IPS-18c (cell line): ENCODE data around the gene HSPE1.

ENCODE experiments used
- H3K4me3 ChIP-seq: 2 replicates; pipeline ENCODE4 v1.7.0; 2013; ENCODE audit warnings: low read depth, mild to moderate bottlenecking, low read length, moderate library complexity; ENCODE audit not compliant: insufficient read depth
- H3K9me3 ChIP-seq: one replicate; pipeline ENCODE4 v1.6.1; 2013; ENCODE audit warnings: mild to moderate bottlenecking, low read length, moderate library complexity; ENCODE audit not compliant: control insufficient read depth, insufficient read depth

Gene HSPE1

GRCh38 chr2:197495433-197496134 lies 4.6 kb upstream of the HSPE1 start:
- no peaks in the 10 kb centered on the region for H3K9me3 ChIP-seq
- H3K4me3 ChIP-seq, result no peak overlapping the region

GRCh38 chr2:197496695-197497094 lies 3.5 kb upstream of the HSPE1 start:
- no peaks in the 10 kb centered on the region for H3K9me3 ChIP-seq
- H3K4me3 ChIP-seq, result peak overlapping the region; percentile 2; the same call in 1 of the 2 replicates

- peak overlapping the region; percentile 15; the same call in 1 of the 2 replicates for H3K4me3 ChIP-seq
- H3K9me3 ChIP-seq, result no peaks in the 10 kb centered on the region
Measured at GRCh38 chr2:197497326-197497725, 2.9 kb upstream of the HSPE1 start.

- no peaks in the 10 kb centered on the region for H3K9me3 ChIP-seq
- peak overlapping the region; percentile 95 for H3K4me3 ChIP-seq
Measured at GRCh38 chr2:197498235-197498936, 1.8 kb upstream of the HSPE1 start.

GRCh38 chr2:197498937-197499593 lies 1.1 kb upstream of the HSPE1 start:
- H3K9me3 ChIP-seq, result no peaks in the 10 kb centered on the region
- peak overlapping the region; percentile 95 for H3K4me3 ChIP-seq

- H3K9me3 ChIP-seq, result no peaks in the 10 kb centered on the region
- H3K4me3 ChIP-seq, result peak overlapping the region; percentile 95
Measured at GRCh38 chr2:197500503-197501131, 438 bp downstream of the HSPE1 start.

- H3K4me3 ChIP-seq, result no peak overlapping the region
- H3K9me3 ChIP-seq, result no peaks in the 10 kb centered on the region
Measured at GRCh38 chr2:197502201-197502600, 2.0 kb downstream of the HSPE1 start.

- H3K4me3 ChIP-seq, result no peak overlapping the region
- H3K9me3 ChIP-seq, result no peaks in the 10 kb centered on the region
Measured at GRCh38 chr2:197502685-197503084, 2.5 kb downstream of the HSPE1 start.

- Histone ChIP-seq H3K9me3 (no peaks in the 10 kb centered on the region), H3K4me3 (no peak overlapping the region)
Measured at GRCh38 chr2:197504000-197504399, 3.8 kb downstream of the HSPE1 start.

- H3K9me3 ChIP-seq, result no peaks in the 10 kb centered on the region
Measured at GRCh38 chr2:197504512-197504911, 4.3 kb downstream of the HSPE1 start.

GRCh38 chr2:197506658-197507057 lies 6.5 kb downstream of the HSPE1 start:
- Histone ChIP-seq H3K4me3 (no peak overlapping the region), H3K9me3 (no peaks in the 10 kb centered on the region)

More at GRCh38 chr2:197504512-197504911, 4.3 kb downstream of the HSPE1 start:
- H3K4me3 ChIP-seq, result no peak overlapping the region

- H3K4me3 ChIP-seq, result no peak overlapping the region
- no peaks in the 10 kb centered on the region for H3K9me3 ChIP-seq
Measured at GRCh38 chr2:197513915-197514314, 13.7 kb downstream of the HSPE1 start.

GRCh38 chr2:197514754-197515153 lies 14.6 kb downstream of the HSPE1 start:
- Histone ChIP-seq H3K4me3 (peak overlapping the region; percentile 95; the same call in 1 of the 2 replicates), H3K9me3 (no peaks in the 10 kb centered on the region)

- Histone ChIP-seq H3K4me3 (peak overlapping the region; percentile 95), H3K9me3 (no peaks in the 10 kb centered on the region)
Measured at GRCh38 chr2:197515315-197515738, 15.1 kb downstream of the HSPE1 start.

- Histone ChIP-seq H3K4me3 (peak within 1 kb of the TSS; percentile 95), H3K9me3 (no peaks in the 10 kb centered on the region)
Measured at GRCh38 chr2:197515739-197516392, 15.7 kb downstream of the HSPE1 start, which contains the start of gene MOB4. Gene MOB4 (plus strand): TSS chr2:197516066. CDS start chr2:197516087, 21 bp downstream.

- no peaks in the 10 kb centered on the region for H3K9me3 ChIP-seq
- H3K4me3 ChIP-seq, result peak overlapping the region; percentile 95
Measured at GRCh38 chr2:197516393-197516761, 16.2 kb downstream of the HSPE1 start.

GRCh38 chr2:197517150-197517549 lies 17.0 kb downstream of the HSPE1 start:
- Histone ChIP-seq H3K9me3 (no peaks in the 10 kb centered on the region), H3K4me3 (no peak overlapping the region)
